ENCODE measurements around the gene SLC27A6. TPM values are rescaled to one million over a fixed set of nuclear protein-coding genes. Genes with fewer than 3 reads are reported as not detected.

The SLC27A6 gene
- total RNA-seq, 1 donor from 2014 or later = 2.1 TPM

- no peaks in the 10 kb centered on the region for H3K4me1 Mint-ChIP-seq (ENCODE audit: low read depth)
- H3K36me3 Mint-ChIP-seq (ENCODE audit: insufficient read depth) = no peaks in the 10 kb centered on the region
- no peak overlapping the region for H3K4me3 Mint-ChIP-seq (ENCODE audit: low read depth)
- H3K27ac Mint-ChIP-seq = no peak overlapping the region
- no peaks in the 10 kb centered on the region for H3K9me3 Mint-ChIP-seq (ENCODE audit: low read depth)
- DNase-seq (ENCODE audit: low spot score, unreplicated experiment) = no peak
- H3K27me3 Mint-ChIP-seq = no peaks in the 10 kb centered on the region
- TF ChIP-seq CTCF (IDR thresholded peaks at IDR 0.05; ENCODE audit: unreplicated experiment) = no peak
These were observed 14.5 kb downstream of the SLC27A6 start for GRCh38 chr5:128979761-128980160.

- Mint-ChIP-seq H3K27ac (no peak overlapping the region), H3K27me3 (no peaks in the 10 kb centered on the region), H3K36me3 (ENCODE audit: insufficient read depth) (no peaks in the 10 kb centered on the region), H3K4me3 (ENCODE audit: low read depth) (no peak overlapping the region), H3K4me1 (ENCODE audit: low read depth) (no peaks in the 10 kb centered on the region), H3K9me3 (ENCODE audit: low read depth) (no peaks in the 10 kb centered on the region)
- no peak for DNase-seq (ENCODE audit: low spot score, unreplicated experiment)
- no peak for TF ChIP-seq CTCF (IDR thresholded peaks at IDR 0.05; ENCODE audit: unreplicated experiment)
These were observed 15.6 kb downstream of the SLC27A6 start for GRCh38 chr5:128980917-128981316.

- Mint-ChIP-seq H3K4me3 (ENCODE audit: low read depth) (no peak overlapping the region), H3K36me3 (ENCODE audit: insufficient read depth) (no peaks in the 10 kb centered on the region), H3K27ac (no peak overlapping the region), H3K4me1 (ENCODE audit: low read depth) (no peaks in the 10 kb centered on the region), H3K9me3 (ENCODE audit: low read depth) (no peaks in the 10 kb centered on the region), H3K27me3 (no peaks in the 10 kb centered on the region)
- DNase-seq (ENCODE audit: low spot score, unreplicated experiment) = no peak
- TF ChIP-seq CTCF (IDR thresholded peaks at IDR 0.05; ENCODE audit: unreplicated experiment) = no peak
These were observed 19.2 kb downstream of the SLC27A6 start for GRCh38 chr5:128984480-128984879.

GRCh38 chr5:128988476-128988875, 23.2 kb downstream of the SLC27A6 start:
- no peaks in the 10 kb centered on the region for H3K27me3 Mint-ChIP-seq
- H3K27ac Mint-ChIP-seq = no peak overlapping the region
- H3K36me3 Mint-ChIP-seq (ENCODE audit: insufficient read depth) = no peaks in the 10 kb centered on the region

GRCh38 chr5:129001841-129002526, 36.7 kb downstream of the SLC27A6 start:
- H3K9me3 Mint-ChIP-seq (ENCODE audit: low read depth) = no peaks in the 10 kb centered on the region
- no peak for TF ChIP-seq CTCF (IDR thresholded peaks at IDR 0.05; ENCODE audit: unreplicated experiment)
- DNase-seq (ENCODE audit: low spot score, unreplicated experiment) = no peak
- peaks cover 2% of the 10 kb centered on the region for H3K4me1 Mint-ChIP-seq (ENCODE audit: low read depth)
- no peak overlapping the region for H3K4me3 Mint-ChIP-seq (ENCODE audit: low read depth)
- no peaks in the 10 kb centered on the region for H3K27me3 Mint-ChIP-seq
- no peaks in the 10 kb centered on the region for H3K36me3 Mint-ChIP-seq (ENCODE audit: insufficient read depth)
- H3K27ac Mint-ChIP-seq = no peak overlapping the region

More at GRCh38 chr5:128988476-128988875, 23.2 kb downstream of the SLC27A6 start:
- no peaks in the 10 kb centered on the region for H3K4me1 Mint-ChIP-seq (ENCODE audit: low read depth)
- H3K4me3 Mint-ChIP-seq (ENCODE audit: low read depth) = no peak overlapping the region
- no peaks in the 10 kb centered on the region for H3K9me3 Mint-ChIP-seq (ENCODE audit: low read depth)
- no peak for DNase-seq (ENCODE audit: low spot score, unreplicated experiment)
- TF ChIP-seq CTCF (IDR thresholded peaks at IDR 0.05; ENCODE audit: unreplicated experiment) = no peak
